GM10266 (cell line): ENCODE measurements around the gene CDC23.

ENCODE experiments used
- DNase-seq: peaks from one replicate; pipeline ENCODE4 v3.0.0; 2012; ENCODE audit errors: extremely low spot score
- TF ChIP-seq, protein P1 (sequence below): IDR thresholded peaks from 2 replicates; pipeline ENCODE4 v1.5.1; 2012; ENCODE audit warnings: mild to moderate bottlenecking, low read depth; ENCODE audit not compliant: control insufficient read depth, insufficient read depth; ENCODE audit errors: missing control alignments

The CDC23 gene

DNA sequence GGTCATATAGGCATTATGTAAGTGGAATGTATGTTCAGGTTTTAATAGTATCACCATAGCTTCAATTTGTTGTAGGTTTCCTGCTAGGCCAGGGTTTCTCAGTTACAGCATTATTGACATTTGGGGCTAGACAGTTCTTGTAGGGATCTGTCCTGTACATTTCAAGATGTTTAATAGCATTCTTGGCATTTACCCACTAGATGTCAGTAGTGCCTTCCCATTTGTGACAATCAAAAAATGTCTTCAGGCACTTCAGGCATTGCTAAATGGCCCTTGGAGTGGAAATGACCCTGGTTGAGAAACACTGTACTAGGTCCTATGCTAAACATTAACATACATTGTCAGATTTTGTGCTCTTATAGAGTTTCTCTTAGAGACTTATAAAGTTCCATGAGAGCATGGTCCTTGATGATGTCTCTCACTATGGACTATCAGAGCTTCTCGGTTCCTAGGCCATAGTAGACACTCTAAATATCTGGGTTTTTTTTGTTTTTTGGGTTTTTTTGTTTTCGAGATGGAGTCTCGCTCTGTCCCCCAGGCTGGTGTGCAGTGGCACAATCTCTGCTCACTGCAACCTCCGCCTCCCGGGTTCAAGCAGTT is 32.8 kb downstream of the CDC23 start:
- TF ChIP-seq, protein P1, sequence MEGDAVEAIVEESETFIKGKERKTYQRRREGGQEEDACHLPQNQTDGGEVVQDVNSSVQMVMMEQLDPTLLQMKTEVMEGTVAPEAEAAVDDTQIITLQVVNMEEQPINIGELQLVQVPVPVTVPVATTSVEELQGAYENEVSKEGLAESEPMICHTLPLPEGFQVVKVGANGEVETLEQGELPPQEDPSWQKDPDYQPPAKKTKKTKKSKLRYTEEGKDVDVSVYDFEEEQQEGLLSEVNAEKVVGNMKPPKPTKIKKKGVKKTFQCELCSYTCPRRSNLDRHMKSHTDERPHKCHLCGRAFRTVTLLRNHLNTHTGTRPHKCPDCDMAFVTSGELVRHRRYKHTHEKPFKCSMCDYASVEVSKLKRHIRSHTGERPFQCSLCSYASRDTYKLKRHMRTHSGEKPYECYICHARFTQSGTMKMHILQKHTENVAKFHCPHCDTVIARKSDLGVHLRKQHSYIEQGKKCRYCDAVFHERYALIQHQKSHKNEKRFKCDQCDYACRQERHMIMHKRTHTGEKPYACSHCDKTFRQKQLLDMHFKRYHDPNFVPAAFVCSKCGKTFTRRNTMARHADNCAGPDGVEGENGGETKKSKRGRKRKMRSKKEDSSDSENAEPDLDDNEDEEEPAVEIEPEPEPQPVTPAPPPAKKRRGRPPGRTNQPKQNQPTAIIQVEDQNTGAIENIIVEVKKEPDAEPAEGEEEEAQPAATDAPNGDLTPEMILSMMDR = peak; percentile 65
- peak; percentile 48 for DNase-seq

DNA sequence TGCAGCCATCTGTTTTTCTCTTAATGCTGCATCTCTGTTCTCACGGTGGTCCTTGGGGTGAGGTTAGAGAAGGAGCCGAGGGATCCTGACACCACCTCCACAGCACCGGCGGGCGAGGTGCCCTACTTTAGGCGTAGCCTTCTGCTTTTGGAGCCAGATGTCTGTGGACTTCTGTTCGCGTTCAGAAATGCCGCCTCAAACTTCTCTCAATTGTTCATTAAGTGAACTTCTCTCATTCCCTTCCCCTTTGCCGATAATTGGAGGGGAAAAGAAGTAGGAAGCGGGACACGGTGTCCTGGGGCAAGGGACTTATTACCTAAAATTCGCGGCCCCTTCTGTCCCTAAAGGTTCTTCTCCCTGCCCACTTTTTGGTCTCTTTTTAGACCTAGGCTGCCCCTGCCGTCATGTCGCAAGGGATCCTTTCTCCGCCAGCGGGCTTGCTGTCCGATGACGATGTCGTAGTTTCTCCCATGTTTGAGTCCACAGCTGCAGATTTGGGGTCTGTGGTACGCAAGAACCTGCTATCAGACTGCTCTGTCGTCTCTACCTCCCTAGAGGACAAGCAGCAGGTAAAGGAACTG is 33.8 kb downstream of the CDC23 start:
- TF ChIP-seq, protein P1 = no peak
- DNase-seq = no peak

DNA sequence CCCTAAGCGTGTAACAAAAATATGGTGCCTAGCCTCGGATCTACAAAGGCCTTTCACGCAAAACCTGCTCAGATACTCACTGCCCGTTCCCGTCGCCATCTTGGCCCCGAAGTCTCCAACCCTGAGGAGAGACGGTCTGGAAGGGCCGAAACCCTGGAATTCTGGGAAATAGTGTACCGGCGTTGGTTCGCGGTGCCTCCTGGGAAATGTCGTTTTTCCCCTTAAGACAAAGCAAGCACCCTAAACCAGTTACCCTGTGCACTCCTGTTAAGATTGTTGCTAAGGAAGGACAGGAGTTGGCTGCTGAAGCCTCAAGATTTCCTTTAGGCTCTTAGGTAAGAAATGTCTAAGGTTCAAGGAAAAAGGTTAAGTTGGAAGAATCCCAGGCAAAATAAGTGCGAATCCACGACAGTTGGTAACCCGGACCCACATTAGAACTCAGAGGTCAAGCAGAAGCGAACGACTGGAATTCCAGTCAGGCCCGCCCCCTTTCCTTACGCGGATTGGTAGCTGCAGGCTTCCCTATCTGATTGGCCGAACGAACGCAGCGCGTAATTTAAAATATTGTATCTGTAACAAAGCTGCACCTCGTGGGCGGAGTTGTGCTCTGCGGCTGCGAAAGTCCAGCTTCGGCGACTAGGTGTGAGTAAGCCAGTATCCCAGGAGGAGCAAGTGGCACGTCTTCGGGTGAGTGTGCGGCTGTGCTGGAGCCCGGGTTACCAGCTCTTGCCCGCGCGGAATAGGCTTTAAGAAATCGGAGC is 34.4 kb downstream of the CDC23 start, which contains the start of the genes BRD8 and KIF20A:
BRD8 (minus strand) TSS at position 115 of the 761 bp plus-strand sequence; CDS start at position 99, 16 bp downstream.
KIF20A (plus strand) TSS at position 597 of the 761 bp plus-strand sequence. CDS start 569 bp downstream, outside the sequence.
- peak; percentile 89 for DNase-seq
- TF ChIP-seq, protein P1 = no peak

DNA sequence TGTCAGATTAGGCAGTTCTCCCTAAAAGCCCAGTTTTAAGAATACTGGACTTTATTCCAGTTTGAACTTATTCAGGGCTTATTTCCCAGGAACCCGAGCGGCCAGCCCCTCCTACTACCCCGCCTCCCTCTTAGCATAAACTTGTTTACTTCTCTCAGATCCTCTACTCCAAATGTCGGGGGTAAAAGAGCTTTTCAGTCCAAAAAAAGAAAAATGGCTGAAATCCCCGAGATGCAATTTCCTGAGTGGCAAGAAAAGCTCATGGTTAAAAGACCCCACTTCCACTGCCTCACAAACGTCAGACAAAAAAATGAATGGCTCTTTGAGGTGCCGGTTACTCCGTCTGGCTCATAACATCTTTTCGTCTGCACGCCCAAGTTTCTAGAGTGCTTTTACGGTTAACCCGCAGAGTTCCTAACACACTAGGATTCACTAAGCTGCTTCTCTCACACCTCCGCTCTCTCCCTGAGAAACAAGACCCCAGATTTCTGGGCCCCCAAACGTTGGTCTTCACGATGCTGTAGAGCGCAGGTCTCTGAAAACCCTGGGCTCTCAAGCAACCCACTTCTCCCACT is 35.1 kb downstream of the CDC23 start:
- DNase-seq = peak; percentile 40
- TF ChIP-seq, protein P1 = no peak

DNA sequence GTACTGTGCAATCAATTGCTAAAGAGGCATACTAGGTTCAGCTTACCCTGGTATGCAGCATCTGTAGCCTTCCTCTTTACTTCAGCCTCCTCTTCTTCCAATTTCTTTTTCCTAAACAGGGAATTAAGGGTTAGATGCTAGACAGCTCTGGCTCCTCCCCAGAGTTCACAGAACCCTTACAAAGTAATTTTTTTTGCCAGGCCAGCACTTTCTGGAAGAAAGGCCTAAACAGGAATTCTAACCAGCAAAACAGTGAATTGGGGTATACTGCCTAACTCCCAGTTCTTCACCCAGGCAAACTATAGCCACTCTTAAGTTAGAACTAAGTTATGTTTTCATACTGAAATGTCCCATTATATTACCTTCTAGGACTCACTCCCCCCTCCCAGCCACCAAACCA is 42.8 kb downstream of the CDC23 start:
- TF ChIP-seq, protein P1 = no peak
- DNase-seq = no peak

DNA sequence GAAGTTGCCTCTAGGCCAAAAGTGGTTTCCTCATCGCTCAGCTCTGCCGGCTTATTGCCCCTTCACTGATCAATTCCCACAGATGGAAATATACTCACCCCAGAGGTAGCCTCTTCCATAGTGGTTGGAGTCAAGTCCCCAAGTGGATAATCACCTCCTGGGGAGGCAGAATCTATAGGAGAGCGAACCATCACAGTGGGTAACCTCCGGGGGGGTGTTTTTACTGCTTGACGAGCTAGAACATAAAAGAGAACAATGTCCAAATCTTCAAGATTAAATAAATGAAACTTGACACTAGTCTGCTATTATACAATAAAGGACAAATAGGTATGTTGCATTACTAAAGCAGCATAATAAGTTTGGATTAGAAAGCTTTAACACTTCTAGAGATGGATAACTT is 44.0 kb downstream of the CDC23 start:
- TF ChIP-seq, protein P1 = no peak
- no peak for DNase-seq
